WTC11 (cell line): ENCODE measurements around the gene CPN1. TPM values are rescaled to one million over a fixed set of nuclear protein-coding genes. Genes with fewer than 3 reads are reported as not detected.

Experiments
- ATAC-seq: fragments of 200-7000 bp; cut with Tn5 transposase; 2 replicates; pipeline ENCODE4 v1.10.0; 2021; ENCODE audit warnings: mild to moderate bottlenecking, moderate library complexity
- CTCF ChIA-PET: fragments of 300-600 bp; sonication (Branson Sonifier 250); formaldehyde crosslinking; loops from one replicate; lab custom pipeline; 2021; ENCODE audit warnings: antibody characterized with exemption; lab: Charles Lee
- POLR2A ChIA-PET: fragments of 350-600 bp; sonication (Branson Sonifier 250); formaldehyde crosslinking; loops from one replicate; lab custom pipeline; 2021; ENCODE audit warnings: antibody characterized with exemption; lab: Charles Lee
- DNase-seq: peaks from one replicate; pipeline ENCODE4 v3.0.0; 2021; ENCODE audit warnings: low spot score
- H3K27ac Mint-ChIP-seq: 2 replicates; pipeline ENCODE4 v1.8.0; 2021; ENCODE audit warnings: mixed read lengths
- H3K27me3 Mint-ChIP-seq: 2 replicates; pipeline ENCODE4 v1.8.0; 2021; ENCODE audit warnings: low read depth, mild to moderate bottlenecking, moderate library complexity, mixed read lengths
- H3K36me3 Mint-ChIP-seq: 2 replicates; pipeline ENCODE4 v1.8.0; 2021; ENCODE audit warnings: mixed read lengths
- H3K4me1 Mint-ChIP-seq: 2 replicates; pipeline ENCODE4 v1.8.0; 2022; ENCODE audit warnings: mixed read lengths
- H3K4me3 Mint-ChIP-seq: 2 replicates; pipeline ENCODE4 v1.8.0; 2021; ENCODE audit warnings: mild to moderate bottlenecking, moderate library complexity, mixed read lengths
- H3K9me3 Mint-ChIP-seq: 2 replicates; pipeline ENCODE4 v1.8.0; 2021; ENCODE audit warnings: mixed read lengths
- CREB1 ChIP-seq: sonication (generic); formaldehyde crosslinking; IDR thresholded peaks from 2 replicates; pipeline ENCODE4 v1.8.0; 2023; ENCODE audit warnings: mild to moderate bottlenecking, missing genetic modification reagents
- ELF4 ChIP-seq: sonication (generic); formaldehyde crosslinking; IDR thresholded peaks from 2 replicates; pipeline ENCODE4 v1.8.1; 2022; ENCODE audit warnings: low read depth, mild to moderate bottlenecking, moderate library complexity, missing genetic modification reagents
- NFATC4 ChIP-seq: fragments of 250-450 bp; sonication (Bioruptor Pico); IDR thresholded peaks from 2 replicates; pipeline ENCODE4 v1.9.0; 2021; ENCODE audit warnings: mild to moderate bottlenecking
- NR3C1 ChIP-seq: sonication (generic); formaldehyde crosslinking; conservative IDR thresholded peaks from 2 replicates; pipeline ENCODE4 v1.8.1; 2023; ENCODE audit warnings: low read depth, mild to moderate bottlenecking, missing genetic modification reagents
- SMAD3 ChIP-seq: sonication (generic); formaldehyde crosslinking; IDR thresholded peaks from 2 replicates; pipeline ENCODE4 v1.8.0; 2022; ENCODE audit warnings: missing genetic modification reagents, mild to moderate bottlenecking, borderline replicate concordance
- SP1 ChIP-seq: sonication (generic); formaldehyde crosslinking; conservative IDR thresholded peaks from 2 replicates; pipeline ENCODE4 v1.8.1; 2022; ENCODE audit warnings: missing genetic modification reagents
- TEAD1 ChIP-seq: sonication (generic); formaldehyde crosslinking; IDR thresholded peaks from 2 replicates; pipeline ENCODE4 v1.8.0; 2022; ENCODE audit warnings: mild to moderate bottlenecking, missing genetic modification reagents
- TEAD4 ChIP-seq: sonication (generic); formaldehyde crosslinking; IDR thresholded peaks from 2 replicates; pipeline ENCODE4 v1.8.0; 2022; ENCODE audit warnings: mild to moderate bottlenecking, missing genetic modification reagents
- ZBTB21 ChIP-seq: sonication (generic); formaldehyde crosslinking; IDR thresholded peaks from 2 replicates; pipeline ENCODE4 v1.8.1; 2023; ENCODE audit warnings: mild to moderate bottlenecking, missing genetic modification reagents, borderline replicate concordance
- ZNF396 ChIP-seq: fragments of 250-450 bp; sonication (Bioruptor Pico); IDR thresholded peaks from 2 replicates; pipeline ENCODE4 v1.8.0; 2021; ENCODE audit warnings: mild to moderate bottlenecking, moderate library complexity, borderline replicate concordance
- total RNA-seq: library from RNA; stranded (reverse); gene quantifications from 3 replicates; pipeline ENCODE4 v1.2.3, GENCODE V29; 2021
- TF ChIP-seq, protein P1 (sequence below): sonication (generic); formaldehyde crosslinking; IDR thresholded peaks from 2 replicates; pipeline ENCODE4 v1.8.1; 2022; ENCODE audit warnings: low read depth, mild to moderate bottlenecking, moderate library complexity, missing genetic modification reagents, borderline replicate concordance
- TF ChIP-seq, protein P2 (sequence below): sonication (generic); formaldehyde crosslinking; IDR thresholded peaks from 2 replicates; pipeline ENCODE4 v1.8.0; 2023; ENCODE audit warnings: missing genetic modification reagents
- TF ChIP-seq, protein P3 (sequence below): sonication (generic); formaldehyde crosslinking; IDR thresholded peaks from 2 replicates; pipeline ENCODE4 v1.8.1; 2023; ENCODE audit warnings: mild to moderate bottlenecking, missing genetic modification reagents, moderate library complexity
- TF ChIP-seq, protein P4 (sequence below): fragments of 200-600 bp; IDR thresholded peaks from 2 replicates; pipeline ENCODE4 v1.8.0; 2022; ENCODE audit warnings: antibody characterized with exemption
- TF ChIP-seq, protein P5 (sequence below): fragments of 250-450 bp; sonication (Bioruptor Pico); IDR thresholded peaks from 2 replicates; pipeline ENCODE4 v1.9.0; 2021; ENCODE audit warnings: moderate library complexity, mild to moderate bottlenecking, inconsistent platforms, borderline replicate concordance
- TF ChIP-seq, protein P6 (sequence below): sonication (generic); formaldehyde crosslinking; IDR thresholded peaks from 2 replicates; pipeline ENCODE4 v1.8.0; 2022; ENCODE audit warnings: mild to moderate bottlenecking, missing genetic modification reagents
- TF ChIP-seq, protein P7 (sequence below): sonication (generic); formaldehyde crosslinking; IDR thresholded peaks from 2 replicates; pipeline ENCODE4 v1.8.0; 2023; ENCODE audit warnings: mild to moderate bottlenecking, missing genetic modification reagents
- TF ChIP-seq, protein P8 (sequence below): fragments of 250-450 bp; sonication (Bioruptor Pico); IDR thresholded peaks from 2 replicates; pipeline ENCODE4 v1.9.0; 2021; ENCODE audit warnings: mild to moderate bottlenecking, borderline replicate concordance

The CPN1 gene
- total RNA-seq, 1 experiment from 2014 or later = 0.42 TPM

DNA sequence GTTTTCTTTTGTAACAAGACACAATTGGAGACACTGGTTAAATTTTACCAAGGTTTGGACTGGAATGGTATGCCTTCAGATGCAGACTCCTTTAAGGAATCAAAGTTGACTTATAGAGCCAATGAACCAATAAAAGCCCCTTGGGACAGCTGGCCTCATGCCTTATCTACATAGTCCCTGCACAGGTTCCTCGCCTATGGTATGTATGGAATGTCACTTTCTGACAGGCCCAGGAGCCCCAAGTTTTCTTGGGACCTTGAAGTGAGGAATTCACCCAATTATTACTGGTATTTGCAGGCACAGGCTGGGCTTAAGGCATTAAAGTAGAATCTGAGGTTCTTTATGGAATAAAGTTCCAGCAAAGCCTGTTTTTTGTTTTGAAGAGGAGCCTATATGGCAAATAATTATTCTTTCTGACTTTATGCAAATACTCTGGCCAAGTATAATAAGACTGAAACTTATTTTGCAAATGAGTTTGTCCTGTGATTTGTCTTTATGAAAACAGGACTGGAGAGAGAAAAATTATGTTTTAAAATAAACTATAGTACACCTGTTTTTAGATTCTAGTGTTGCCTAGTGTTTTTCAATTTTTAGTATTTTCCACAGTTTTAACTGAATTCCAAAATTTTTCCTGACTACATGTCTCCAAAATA is 47.8 kb downstream of the CPN1 start (continued):
- TF ChIP-seq, protein P1, sequence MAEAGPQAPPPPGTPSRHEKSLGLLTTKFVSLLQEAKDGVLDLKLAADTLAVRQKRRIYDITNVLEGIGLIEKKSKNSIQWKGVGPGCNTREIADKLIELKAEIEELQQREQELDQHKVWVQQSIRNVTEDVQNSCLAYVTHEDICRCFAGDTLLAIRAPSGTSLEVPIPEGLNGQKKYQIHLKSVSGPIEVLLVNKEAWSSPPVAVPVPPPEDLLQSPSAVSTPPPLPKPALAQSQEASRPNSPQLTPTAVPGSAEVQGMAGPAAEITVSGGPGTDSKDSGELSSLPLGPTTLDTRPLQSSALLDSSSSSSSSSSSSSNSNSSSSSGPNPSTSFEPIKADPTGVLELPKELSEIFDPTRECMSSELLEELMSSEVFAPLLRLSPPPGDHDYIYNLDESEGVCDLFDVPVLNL (CRISPR knock-in tag) = no peak
- no peak for TF ChIP-seq ZNF396

DNA sequence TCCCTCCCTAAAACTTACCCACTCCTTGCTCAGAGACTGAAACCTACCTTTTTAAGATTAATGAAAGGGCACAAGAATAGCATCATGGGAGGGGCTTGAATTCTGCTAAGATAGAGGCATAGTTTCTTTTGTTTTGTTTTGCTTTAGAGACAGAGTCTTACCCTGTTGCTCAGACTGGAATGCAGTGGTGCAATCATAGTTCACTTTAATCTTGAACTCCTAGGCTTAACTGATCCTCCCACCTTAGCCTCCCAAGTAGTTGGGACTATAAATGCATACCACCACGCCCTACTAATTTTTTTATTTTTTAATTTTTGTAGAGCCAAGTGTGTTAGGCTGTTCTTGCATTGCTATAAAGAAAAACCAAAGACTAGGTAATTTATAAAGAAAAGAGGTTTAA is 54.3 kb downstream of the CPN1 start:
- no peak for DNase-seq
- no peaks in the 10 kb centered on the region; the same call in none of the 2 replicates for H3K27me3 Mint-ChIP-seq
- peaks cover 17% of the 10 kb centered on the region for H3K36me3 Mint-ChIP-seq
- no peak for ATAC-seq
- no peak overlapping the region for H3K4me3 Mint-ChIP-seq
- H3K27ac Mint-ChIP-seq = no peak overlapping the region
- H3K4me1 Mint-ChIP-seq = no peaks in the 10 kb centered on the region
- peaks cover 17% of the 10 kb centered on the region for H3K9me3 Mint-ChIP-seq
- no peak for TF ChIP-seq TEAD4
- TF ChIP-seq, protein P2, sequence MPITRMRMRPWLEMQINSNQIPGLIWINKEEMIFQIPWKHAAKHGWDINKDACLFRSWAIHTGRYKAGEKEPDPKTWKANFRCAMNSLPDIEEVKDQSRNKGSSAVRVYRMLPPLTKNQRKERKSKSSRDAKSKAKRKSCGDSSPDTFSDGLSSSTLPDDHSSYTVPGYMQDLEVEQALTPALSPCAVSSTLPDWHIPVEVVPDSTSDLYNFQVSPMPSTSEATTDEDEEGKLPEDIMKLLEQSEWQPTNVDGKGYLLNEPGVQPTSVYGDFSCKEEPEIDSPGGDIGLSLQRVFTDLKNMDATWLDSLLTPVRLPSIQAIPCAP (CRISPR knock-in tag) = no peak
- no peak for TF ChIP-seq NFATC4 (CRISPR knock-in tag)
- TF ChIP-seq TEAD1 = no peak
- TF ChIP-seq, protein P3, sequence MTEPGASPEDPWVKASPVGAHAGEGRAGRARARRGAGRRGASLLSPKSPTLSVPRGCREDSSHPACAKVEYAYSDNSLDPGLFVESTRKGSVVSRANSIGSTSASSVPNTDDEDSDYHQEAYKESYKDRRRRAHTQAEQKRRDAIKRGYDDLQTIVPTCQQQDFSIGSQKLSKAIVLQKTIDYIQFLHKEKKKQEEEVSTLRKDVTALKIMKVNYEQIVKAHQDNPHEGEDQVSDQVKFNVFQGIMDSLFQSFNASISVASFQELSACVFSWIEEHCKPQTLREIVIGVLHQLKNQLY (CRISPR knock-in tag) = no peak
- TF ChIP-seq ELF4 (CRISPR knock-in tag) = no peak
- POLR2A ChIA-PET = no interaction called here
- CTCF ChIA-PET = no interaction called here

DNA sequence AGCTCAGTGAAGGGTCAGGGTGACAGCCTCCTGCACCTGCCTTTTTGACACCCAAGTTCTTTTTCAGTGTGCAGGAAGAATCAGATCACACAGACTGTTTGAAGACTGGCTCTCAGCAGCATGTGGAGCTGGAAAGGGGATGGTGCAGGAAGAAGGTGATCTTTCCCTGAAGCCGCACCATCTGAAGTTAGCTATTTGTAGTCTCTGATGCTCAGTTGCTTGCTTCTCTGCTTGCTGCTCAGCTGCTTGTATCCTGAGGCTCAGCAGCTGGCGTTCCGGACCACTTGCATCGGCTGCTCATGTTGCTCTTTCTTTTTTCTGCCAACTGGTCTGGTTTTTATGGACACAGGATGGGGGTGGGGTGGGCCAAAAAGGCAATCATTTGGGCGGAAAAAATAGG is 56.1 kb downstream of the CPN1 start:
- H3K9me3 Mint-ChIP-seq = peaks cover 17% of the 10 kb centered on the region
- ChIA-PET POLR2A (no interaction called here), CTCF (interaction anchor here (0.7 to 1.5 kb wide), 2 partner anchors 16 to 20 kb away, joined by 3 to 8 read pairs; no protein-coding TSS in a partner anchor)
- peaks cover 17% of the 10 kb centered on the region for H3K36me3 Mint-ChIP-seq
- H3K27me3 Mint-ChIP-seq = no peaks in the 10 kb centered on the region; the same call in none of the 2 replicates
- no peak overlapping the region for H3K27ac Mint-ChIP-seq
- DNase-seq = no peak
- ATAC-seq = no peak
- H3K4me3 Mint-ChIP-seq = no peak overlapping the region
- H3K4me1 Mint-ChIP-seq = peaks cover 3% of the 10 kb centered on the region
- TF ChIP-seq ZBTB21 (CRISPR knock-in tag) = no peak
- no peak for TF ChIP-seq SP1 (CRISPR knock-in tag)
- no peak for TF ChIP-seq CREB1 (CRISPR knock-in tag)
- TF ChIP-seq, protein P4, sequence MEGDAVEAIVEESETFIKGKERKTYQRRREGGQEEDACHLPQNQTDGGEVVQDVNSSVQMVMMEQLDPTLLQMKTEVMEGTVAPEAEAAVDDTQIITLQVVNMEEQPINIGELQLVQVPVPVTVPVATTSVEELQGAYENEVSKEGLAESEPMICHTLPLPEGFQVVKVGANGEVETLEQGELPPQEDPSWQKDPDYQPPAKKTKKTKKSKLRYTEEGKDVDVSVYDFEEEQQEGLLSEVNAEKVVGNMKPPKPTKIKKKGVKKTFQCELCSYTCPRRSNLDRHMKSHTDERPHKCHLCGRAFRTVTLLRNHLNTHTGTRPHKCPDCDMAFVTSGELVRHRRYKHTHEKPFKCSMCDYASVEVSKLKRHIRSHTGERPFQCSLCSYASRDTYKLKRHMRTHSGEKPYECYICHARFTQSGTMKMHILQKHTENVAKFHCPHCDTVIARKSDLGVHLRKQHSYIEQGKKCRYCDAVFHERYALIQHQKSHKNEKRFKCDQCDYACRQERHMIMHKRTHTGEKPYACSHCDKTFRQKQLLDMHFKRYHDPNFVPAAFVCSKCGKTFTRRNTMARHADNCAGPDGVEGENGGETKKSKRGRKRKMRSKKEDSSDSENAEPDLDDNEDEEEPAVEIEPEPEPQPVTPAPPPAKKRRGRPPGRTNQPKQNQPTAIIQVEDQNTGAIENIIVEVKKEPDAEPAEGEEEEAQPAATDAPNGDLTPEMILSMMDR = no peak
- TF ChIP-seq, protein P5, sequence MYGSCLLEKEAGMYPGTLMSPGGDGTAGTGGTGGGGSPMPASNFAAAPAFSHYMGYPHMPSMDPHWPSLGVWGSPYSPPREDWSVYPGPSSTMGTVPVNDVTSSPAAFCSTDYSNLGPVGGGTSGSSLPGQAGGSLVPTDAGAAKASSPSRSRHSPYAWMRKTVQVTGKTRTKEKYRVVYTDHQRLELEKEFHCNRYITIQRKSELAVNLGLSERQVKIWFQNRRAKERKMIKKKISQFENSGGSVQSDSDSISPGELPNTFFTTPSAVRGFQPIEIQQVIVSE = no peak
- no peak for TF ChIP-seq NR3C1 (CRISPR knock-in tag)
- TF ChIP-seq, protein P6, sequence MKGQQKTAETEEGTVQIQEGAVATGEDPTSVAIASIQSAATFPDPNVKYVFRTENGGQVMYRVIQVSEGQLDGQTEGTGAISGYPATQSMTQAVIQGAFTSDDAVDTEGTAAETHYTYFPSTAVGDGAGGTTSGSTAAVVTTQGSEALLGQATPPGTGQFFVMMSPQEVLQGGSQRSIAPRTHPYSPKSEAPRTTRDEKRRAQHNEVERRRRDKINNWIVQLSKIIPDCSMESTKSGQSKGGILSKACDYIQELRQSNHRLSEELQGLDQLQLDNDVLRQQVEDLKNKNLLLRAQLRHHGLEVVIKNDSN (CRISPR knock-in tag) = no peak
- TF ChIP-seq SMAD3 (CRISPR knock-in tag) = no peak
- no peak for TF ChIP-seq ZNF396
- TF ChIP-seq, protein P7, sequence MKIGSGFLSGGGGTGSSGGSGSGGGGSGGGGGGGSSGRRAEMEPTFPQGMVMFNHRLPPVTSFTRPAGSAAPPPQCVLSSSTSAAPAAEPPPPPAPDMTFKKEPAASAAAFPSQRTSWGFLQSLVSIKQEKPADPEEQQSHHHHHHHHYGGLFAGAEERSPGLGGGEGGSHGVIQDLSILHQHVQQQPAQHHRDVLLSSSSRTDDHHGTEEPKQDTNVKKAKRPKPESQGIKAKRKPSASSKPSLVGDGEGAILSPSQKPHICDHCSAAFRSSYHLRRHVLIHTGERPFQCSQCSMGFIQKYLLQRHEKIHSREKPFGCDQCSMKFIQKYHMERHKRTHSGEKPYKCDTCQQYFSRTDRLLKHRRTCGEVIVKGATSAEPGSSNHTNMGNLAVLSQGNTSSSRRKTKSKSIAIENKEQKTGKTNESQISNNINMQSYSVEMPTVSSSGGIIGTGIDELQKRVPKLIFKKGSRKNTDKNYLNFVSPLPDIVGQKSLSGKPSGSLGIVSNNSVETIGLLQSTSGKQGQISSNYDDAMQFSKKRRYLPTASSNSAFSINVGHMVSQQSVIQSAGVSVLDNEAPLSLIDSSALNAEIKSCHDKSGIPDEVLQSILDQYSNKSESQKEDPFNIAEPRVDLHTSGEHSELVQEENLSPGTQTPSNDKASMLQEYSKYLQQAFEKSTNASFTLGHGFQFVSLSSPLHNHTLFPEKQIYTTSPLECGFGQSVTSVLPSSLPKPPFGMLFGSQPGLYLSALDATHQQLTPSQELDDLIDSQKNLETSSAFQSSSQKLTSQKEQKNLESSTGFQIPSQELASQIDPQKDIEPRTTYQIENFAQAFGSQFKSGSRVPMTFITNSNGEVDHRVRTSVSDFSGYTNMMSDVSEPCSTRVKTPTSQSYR = no peak
- TF ChIP-seq, protein P8, sequence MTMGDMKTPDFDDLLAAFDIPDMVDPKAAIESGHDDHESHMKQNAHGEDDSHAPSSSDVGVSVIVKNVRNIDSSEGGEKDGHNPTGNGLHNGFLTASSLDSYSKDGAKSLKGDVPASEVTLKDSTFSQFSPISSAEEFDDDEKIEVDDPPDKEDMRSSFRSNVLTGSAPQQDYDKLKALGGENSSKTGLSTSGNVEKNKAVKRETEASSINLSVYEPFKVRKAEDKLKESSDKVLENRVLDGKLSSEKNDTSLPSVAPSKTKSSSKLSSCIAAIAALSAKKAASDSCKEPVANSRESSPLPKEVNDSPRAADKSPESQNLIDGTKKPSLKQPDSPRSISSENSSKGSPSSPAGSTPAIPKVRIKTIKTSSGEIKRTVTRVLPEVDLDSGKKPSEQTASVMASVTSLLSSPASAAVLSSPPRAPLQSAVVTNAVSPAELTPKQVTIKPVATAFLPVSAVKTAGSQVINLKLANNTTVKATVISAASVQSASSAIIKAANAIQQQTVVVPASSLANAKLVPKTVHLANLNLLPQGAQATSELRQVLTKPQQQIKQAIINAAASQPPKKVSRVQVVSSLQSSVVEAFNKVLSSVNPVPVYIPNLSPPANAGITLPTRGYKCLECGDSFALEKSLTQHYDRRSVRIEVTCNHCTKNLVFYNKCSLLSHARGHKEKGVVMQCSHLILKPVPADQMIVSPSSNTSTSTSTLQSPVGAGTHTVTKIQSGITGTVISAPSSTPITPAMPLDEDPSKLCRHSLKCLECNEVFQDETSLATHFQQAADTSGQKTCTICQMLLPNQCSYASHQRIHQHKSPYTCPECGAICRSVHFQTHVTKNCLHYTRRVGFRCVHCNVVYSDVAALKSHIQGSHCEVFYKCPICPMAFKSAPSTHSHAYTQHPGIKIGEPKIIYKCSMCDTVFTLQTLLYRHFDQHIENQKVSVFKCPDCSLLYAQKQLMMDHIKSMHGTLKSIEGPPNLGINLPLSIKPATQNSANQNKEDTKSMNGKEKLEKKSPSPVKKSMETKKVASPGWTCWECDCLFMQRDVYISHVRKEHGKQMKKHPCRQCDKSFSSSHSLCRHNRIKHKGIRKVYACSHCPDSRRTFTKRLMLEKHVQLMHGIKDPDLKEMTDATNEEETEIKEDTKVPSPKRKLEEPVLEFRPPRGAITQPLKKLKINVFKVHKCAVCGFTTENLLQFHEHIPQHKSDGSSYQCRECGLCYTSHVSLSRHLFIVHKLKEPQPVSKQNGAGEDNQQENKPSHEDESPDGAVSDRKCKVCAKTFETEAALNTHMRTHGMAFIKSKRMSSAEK (CRISPR knock-in tag) = no peak
